Measurements from ENCODE around the gene ARHGAP26. TPM values are rescaled to one million over a fixed set of nuclear protein-coding genes. Genes with fewer than 3 reads are reported as not detected.

The ARHGAP26 gene
- total RNA-seq, 1 experiment from 2014 or later: 5.9 TPM

GRCh38 chr5:142767911-142768310, 2.3 kb upstream of the ARHGAP26 start:
- no peaks in the 10 kb centered on the region for H3K36me3 ChIP-seq (replicated peaks; ENCODE audit: control insufficient read depth, insufficient read depth, low read length)
- no peak overlapping the region for H3K4me3 ChIP-seq (ENCODE audit: insufficient read depth, low read depth, low read length)
- no peak for DNase-seq
- H3K27me3 ChIP-seq (ENCODE audit: control insufficient read depth, insufficient read depth, low read length): peaks cover 8% of the 10 kb centered on the region

DNA sequence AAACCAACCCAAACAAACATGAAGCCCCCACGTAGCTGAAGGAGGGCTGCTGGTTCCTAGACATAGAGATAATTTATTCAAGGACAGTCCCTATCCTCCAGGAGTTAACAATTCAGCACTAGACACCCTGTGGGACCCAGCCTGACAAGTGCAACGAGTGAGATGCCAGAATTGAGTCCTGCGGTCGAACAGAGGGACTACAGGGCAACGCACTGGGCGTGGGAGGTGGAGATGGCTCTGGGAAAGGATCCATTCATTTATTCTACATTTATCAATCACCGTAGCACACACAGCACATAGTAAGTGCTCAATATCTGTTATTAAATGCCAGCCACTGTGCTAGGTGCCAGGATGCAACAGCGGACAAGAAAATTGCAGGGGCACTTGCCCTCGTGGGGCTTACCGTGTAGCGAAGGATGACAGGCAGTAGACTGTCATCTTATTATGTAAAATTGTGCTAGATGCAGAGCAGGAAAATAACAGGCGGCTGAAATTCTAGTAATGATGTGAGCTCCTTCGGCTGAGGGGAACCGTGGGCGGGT, 855 bp upstream of the ARHGAP26 start:
- DNase-seq: no peak
- H3K36me3 ChIP-seq (replicated peaks; ENCODE audit: control insufficient read depth, insufficient read depth, low read length): no peaks in the 10 kb centered on the region
- H3K27me3 ChIP-seq (ENCODE audit: control insufficient read depth, insufficient read depth, low read length): peaks cover 8% of the 10 kb centered on the region
- peak overlapping the region; percentile 84 for H3K4me3 ChIP-seq (ENCODE audit: insufficient read depth, low read depth, low read length)

DNA sequence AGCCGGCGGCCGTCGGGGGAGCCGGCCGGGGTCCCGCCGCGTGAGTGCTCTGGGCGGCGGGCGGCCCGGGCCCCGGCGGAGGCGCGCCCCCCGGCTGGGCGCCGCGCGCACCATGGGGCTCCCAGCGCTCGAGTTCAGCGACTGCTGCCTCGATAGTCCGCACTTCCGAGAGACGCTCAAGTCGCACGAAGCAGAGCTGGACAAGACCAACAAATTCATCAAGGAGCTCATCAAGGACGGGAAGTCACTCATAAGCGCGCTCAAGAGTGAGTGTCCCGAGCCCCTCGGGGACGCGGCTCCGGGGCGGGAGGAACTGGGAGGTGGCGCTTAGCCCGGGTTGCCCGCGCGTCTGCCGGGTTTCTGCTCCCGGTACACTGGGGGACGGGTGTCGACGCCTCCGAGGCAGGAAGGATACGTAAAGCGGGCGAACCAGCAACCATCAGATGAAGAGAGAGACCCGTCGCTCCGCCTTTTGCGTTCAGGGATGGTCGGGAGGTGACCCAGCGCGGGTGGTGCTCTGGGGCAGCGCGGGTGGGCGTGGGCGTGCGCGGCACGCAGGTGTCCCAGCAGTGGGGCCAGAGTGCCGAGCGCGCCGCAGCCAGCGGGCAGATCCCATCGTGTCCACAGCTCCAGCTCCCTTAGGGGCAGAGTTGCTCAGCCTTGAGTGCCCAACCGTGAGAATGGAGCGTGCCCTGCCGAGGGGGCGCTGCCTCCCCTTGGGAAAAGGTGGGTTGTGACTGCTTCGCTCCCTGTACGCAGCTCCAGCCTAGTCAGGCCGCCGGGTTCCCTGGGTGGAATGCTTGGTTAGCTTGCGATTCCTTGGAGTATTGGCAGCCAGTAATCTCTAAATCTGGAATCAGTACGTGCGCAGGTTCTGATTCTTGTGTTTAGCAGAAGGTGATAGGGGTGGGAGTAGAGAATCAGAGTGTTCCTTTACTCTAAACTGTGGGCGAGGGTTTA, 753 bp downstream of the ARHGAP26 start:
- Histone ChIP-seq H3K36me3 (replicated peaks; ENCODE audit: control insufficient read depth, insufficient read depth, low read length) (no peaks in the 10 kb centered on the region), H3K27me3 (ENCODE audit: control insufficient read depth, insufficient read depth, low read length) (peaks cover 8% of the 10 kb centered on the region)
- DNase-seq: peak; percentile 72

DNA sequence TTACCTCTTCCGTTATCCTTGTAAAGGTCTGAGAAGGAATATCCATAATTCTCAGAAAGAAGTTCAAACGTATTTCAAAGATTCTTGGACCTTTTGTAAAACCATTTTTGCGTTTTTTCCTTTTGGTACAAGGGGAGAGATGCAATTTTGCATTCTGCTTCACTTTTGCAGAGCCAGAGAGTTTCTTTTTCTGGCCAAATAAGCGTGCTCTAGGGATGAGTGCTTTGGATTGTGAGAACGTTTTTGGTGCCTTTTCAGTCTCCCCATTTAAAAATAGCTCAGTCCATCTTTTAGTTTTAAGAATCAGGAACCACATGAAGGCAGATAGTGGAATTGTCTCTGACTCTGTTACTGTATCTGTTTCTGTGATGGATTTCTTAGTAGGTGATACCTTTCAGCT, 1.5 kb downstream of the ARHGAP26 start:
- peaks cover 8% of the 10 kb centered on the region for H3K27me3 ChIP-seq (ENCODE audit: control insufficient read depth, insufficient read depth, low read length)
- no peak for DNase-seq
- no peaks in the 10 kb centered on the region for H3K36me3 ChIP-seq (replicated peaks; ENCODE audit: control insufficient read depth, insufficient read depth, low read length)
- peak overlapping the region; percentile 84 for H3K4me3 ChIP-seq (ENCODE audit: insufficient read depth, low read depth, low read length)

More for the DNA sequence above, 753 bp downstream of the ARHGAP26 start:
- peak overlapping the region; percentile 84 for H3K4me3 ChIP-seq (ENCODE audit: insufficient read depth, low read depth, low read length)

DNA sequence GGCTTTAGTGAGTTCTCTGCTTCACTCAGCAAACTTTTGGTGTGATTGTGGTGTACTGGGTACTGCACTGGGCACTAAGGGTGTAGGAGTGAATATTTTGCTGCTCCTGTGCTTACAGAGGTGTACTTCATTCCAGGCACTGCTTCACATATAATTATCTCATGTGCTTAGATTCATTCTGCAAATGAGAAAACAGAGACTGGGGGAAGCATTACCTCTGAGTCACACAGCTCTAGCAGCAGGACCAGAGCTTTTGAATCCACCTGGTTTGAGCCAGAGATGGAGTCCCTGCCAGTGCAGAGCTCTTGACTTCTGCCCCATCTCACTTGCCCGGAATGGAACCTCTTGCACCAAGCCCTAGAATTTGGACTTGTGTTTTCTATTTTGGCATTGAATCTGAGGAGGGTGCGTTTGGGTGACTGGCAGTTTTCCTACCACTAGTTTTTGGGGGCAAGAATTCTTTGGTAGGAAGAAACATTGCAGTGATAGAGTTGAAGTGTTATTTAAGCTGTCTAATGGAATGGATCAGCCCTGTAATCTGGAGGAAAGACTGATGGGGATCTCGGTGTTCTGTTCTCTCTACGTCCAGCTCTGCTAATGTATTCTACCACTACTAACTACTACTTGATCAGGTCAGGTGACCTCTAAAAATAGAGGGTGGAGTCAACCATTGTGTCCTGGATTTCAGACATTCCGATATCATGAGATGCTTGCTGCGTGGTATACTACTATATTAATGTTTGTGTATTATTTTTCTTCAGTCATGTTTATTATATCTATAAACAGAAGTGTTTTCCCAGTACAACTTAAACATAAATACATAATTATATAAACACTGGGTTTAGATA, 2.5 kb downstream of the ARHGAP26 start:
- Histone ChIP-seq H3K4me3 (ENCODE audit: insufficient read depth, low read depth, low read length) (no peak overlapping the region), H3K27me3 (ENCODE audit: control insufficient read depth, insufficient read depth, low read length) (peaks cover 8% of the 10 kb centered on the region), H3K36me3 (replicated peaks; ENCODE audit: control insufficient read depth, insufficient read depth, low read length) (no peaks in the 10 kb centered on the region)
- DNase-seq: no peak

GRCh38 chr5:142777099-142777498, 6.9 kb downstream of the ARHGAP26 start:
- DNase-seq: no peak
- H3K36me3 ChIP-seq (replicated peaks; ENCODE audit: control insufficient read depth, insufficient read depth, low read length): no peaks in the 10 kb centered on the region
- H3K4me3 ChIP-seq (ENCODE audit: insufficient read depth, low read depth, low read length): no peak overlapping the region
- H3K27me3 ChIP-seq (ENCODE audit: control insufficient read depth, insufficient read depth, low read length): peaks cover 2% of the 10 kb centered on the region

GRCh38 chr5:142777850-142778249, 7.7 kb downstream of the ARHGAP26 start:
- DNase-seq: no peak
- Histone ChIP-seq H3K27me3 (ENCODE audit: control insufficient read depth, insufficient read depth, low read length) (no peaks in the 10 kb centered on the region), H3K4me3 (ENCODE audit: insufficient read depth, low read depth, low read length) (no peak overlapping the region), H3K36me3 (replicated peaks; ENCODE audit: control insufficient read depth, insufficient read depth, low read length) (no peaks in the 10 kb centered on the region)

DNA sequence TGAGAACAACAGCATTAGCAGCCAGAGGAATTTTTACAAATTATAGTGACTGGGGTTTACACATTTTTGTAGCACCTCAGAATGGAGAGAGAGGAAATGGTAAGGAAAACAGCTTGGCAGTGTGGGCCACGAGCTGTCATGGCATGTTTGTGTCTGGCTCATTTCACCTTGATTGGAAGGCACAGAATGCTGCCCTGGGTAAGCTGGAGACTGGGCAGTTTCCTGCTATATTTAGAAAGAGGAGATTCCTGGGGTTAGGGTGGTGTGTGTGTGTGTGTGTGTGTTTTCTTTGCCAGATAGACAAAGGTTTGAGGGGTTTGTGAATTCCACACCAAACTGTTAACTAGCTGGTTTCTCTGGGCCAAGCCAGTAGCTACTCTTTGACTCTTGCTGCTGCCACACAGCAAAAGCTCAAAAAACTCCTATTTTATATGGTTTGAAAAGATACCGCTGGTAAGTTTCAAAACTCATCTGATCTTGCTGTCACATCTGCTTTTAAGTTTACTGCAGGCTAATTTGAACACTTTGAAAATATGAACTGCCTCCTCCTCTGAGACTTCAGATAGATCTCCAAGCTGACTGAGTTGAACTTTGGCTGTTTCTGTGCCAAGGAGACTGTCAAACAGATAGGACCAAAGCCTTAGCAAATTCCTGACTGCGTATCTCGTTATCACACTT, 9.1 kb downstream of the ARHGAP26 start:
- Histone ChIP-seq H3K36me3 (replicated peaks; ENCODE audit: control insufficient read depth, insufficient read depth, low read length) (no peaks in the 10 kb centered on the region), H3K27me3 (ENCODE audit: control insufficient read depth, insufficient read depth, low read length) (no peaks in the 10 kb centered on the region), H3K4me3 (ENCODE audit: insufficient read depth, low read depth, low read length) (no peak overlapping the region)
- DNase-seq: no peak

DNA sequence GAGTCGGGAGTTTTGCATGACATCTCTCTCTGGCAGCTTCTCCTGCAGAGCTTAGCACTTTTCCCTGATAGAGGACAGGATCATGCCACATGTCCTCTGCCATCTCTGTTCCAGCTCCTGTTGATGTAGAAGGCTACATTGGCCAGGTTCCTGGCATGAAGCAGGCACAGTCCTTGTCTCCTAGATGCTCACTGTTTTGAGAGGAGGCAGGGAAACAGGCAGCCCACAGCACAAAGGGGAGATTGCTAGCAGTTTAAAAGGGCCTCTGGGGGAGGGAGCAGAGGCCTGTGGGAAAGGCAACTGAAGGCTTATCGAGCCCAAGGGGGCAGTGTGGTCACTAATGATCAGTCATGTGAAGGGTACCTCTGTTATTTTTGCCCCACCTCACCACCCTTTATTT, 10.7 kb downstream of the ARHGAP26 start:
- Histone ChIP-seq H3K4me3 (ENCODE audit: insufficient read depth, low read depth, low read length) (no peak overlapping the region), H3K27me3 (ENCODE audit: control insufficient read depth, insufficient read depth, low read length) (no peaks in the 10 kb centered on the region), H3K36me3 (replicated peaks; ENCODE audit: control insufficient read depth, insufficient read depth, low read length) (no peaks in the 10 kb centered on the region)
- DNase-seq: no peak

GRCh38 chr5:142782976-142783530, 12.9 kb downstream of the ARHGAP26 start:
- Histone ChIP-seq H3K36me3 (replicated peaks; ENCODE audit: control insufficient read depth, insufficient read depth, low read length) (no peaks in the 10 kb centered on the region), H3K4me3 (ENCODE audit: insufficient read depth, low read depth, low read length) (no peak overlapping the region), H3K27me3 (ENCODE audit: control insufficient read depth, insufficient read depth, low read length) (no peaks in the 10 kb centered on the region)
- no peak for DNase-seq

DNA sequence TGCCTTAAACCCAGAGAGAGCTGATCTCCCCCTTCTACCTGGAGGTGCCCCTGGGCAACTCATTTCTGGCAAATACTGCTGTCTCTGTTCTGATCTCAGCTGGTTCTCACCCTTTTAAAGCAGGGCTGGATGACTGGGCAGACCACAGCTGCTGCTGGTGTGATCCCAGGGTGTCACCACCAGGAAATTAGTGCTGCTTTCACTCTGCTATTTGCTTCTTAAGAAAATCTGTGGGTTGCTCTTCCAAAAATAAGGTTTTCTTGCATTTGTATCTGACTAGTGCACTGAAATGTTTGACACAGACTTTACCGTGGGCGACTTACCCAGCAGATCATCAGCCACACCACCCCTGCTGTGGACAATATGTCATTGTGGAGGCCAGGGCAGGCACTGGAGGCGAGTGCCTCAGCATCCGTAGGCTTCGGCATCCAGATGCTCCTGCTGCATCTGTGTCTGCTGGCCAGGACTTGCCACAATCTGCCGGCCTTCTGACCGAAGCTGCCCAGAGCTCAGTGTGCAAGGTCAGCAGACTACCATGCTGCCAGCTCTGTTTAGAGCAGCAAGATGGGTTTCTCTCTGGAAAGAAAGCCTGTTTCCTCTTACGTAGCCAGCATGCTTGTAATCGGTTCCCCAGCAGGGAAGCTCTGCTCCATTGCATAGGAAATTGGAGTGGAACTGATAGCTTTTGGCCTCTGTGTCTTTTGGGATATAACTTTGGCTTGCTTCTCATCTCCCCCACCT, 13.6 kb downstream of the ARHGAP26 start:
- no peaks in the 10 kb centered on the region for H3K36me3 ChIP-seq (replicated peaks; ENCODE audit: control insufficient read depth, insufficient read depth, low read length)
- no peak for DNase-seq
- H3K4me3 ChIP-seq (ENCODE audit: insufficient read depth, low read depth, low read length): no peak overlapping the region
- H3K27me3 ChIP-seq (ENCODE audit: control insufficient read depth, insufficient read depth, low read length): no peaks in the 10 kb centered on the region

DNA sequence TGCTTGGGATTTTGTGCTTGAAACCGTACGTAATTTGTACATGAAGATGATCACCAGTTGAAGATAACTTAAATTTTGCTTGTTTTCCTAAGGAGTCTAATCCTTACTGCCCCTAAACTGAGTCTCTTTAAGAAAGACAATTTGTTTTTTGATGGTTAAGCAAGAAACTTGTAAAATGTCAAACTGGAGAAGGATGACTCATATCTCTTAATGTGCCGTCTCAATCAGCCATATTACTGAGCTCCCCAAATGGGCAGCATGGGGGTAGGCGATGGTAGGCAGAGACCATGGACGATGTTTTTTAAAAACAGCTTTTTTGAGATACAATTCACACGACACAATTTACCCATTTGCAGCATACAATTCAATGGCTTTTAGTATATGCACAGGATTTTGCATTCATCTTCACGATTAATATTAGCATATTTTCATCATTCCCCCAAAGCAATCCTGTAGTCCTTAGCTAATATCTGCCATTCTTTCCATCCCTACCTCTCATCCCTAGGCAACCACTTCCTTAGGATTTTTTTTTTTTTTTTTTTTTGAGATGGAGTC, 14.3 kb downstream of the ARHGAP26 start:
- H3K4me3 ChIP-seq (ENCODE audit: insufficient read depth, low read depth, low read length): no peak overlapping the region
- no peaks in the 10 kb centered on the region for H3K27me3 ChIP-seq (ENCODE audit: control insufficient read depth, insufficient read depth, low read length)
- DNase-seq: no peak
- no peaks in the 10 kb centered on the region for H3K36me3 ChIP-seq (replicated peaks; ENCODE audit: control insufficient read depth, insufficient read depth, low read length)

DNA sequence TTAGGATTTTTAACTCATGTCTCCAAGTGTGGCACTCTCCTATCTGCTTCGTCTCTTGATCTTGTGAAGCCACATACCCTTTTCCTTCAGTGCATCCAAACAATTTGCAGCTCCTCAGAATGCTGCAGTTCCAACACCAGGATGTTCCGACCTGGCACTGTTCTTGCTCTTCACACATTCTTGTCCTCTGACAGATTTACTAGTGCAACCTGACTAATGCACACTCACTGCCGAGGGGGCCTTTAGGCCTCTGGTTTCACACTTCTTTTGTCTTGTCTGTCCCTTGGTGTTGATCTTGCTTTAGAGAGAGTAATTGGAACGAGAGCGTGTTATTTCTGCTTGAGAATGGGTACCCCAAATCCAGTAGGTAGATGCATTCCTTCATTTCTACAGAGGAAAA, 15.0 kb downstream of the ARHGAP26 start:
- Histone ChIP-seq H3K36me3 (replicated peaks; ENCODE audit: control insufficient read depth, insufficient read depth, low read length) (no peaks in the 10 kb centered on the region), H3K27me3 (ENCODE audit: control insufficient read depth, insufficient read depth, low read length) (no peaks in the 10 kb centered on the region), H3K4me3 (ENCODE audit: insufficient read depth, low read depth, low read length) (no peak overlapping the region)
- no peak for DNase-seq

Measured in H7 (cell line).